SK-N-SH (cell line): ENCODE measurements around the gene FAM180B. TPM values are rescaled to one million over a fixed set of nuclear protein-coding genes. Genes with fewer than 3 reads are reported as not detected.

Experiments
- CTCF ChIA-PET: fragments of 300-600, 350-600 bp; formaldehyde crosslinking; extraction: SDS; loops from one replicate; lab custom pipeline; 2021; lab: Yijun Ruan, JAX
- POLR2A ChIA-PET: fragments of 350-600 bp; sonication (Branson Sonifier 250); formaldehyde crosslinking; extraction: SDS; loops from one replicate; lab custom pipeline; 2020; ENCODE audit warnings: antibody characterized with exemption, inconsistent platforms; lab: Yijun Ruan, JAX
- DNase-seq: peaks from one replicate; pipeline ENCODE4 v3.0.0; 2012
- H2AFZ ChIP-seq: fragments of 200-600 bp; sonication (generic); 2 replicates; pipeline ENCODE4 v1.8.1; 2016; ENCODE audit warnings: antibody characterized with exemption, mild to moderate bottlenecking, low read depth
- H3F3A ChIP-seq: fragments of 200-600 bp; sonication (generic); replicated peaks from 2 replicates; pipeline ENCODE3; 2016; ENCODE audit warnings: antibody characterized with exemption, mild to moderate bottlenecking; ENCODE audit not compliant: insufficient read depth
- H3K27ac ChIP-seq, 2 experiments: fragments of 200-500 bp in 1 of 2; fragments of 200-600 bp in 1 of 2; sonication (Bioruptor generic) in 1 of 2; sonication (generic), shearing (Covaris generic) in 1 of 2; 2 replicates each; pipeline versions ENCODE4 v1.5.1 to v1.6.1; 2014 to 2016; ENCODE audit warnings: low read depth in 2 of 2, inconsistent platforms in 1 of 2, low read length in 1 of 2, mild to moderate bottlenecking in 1 of 2, mixed read lengths in 1 of 2
- H3K27me3 ChIP-seq: fragments of 200-600 bp; sonication (generic), shearing (Covaris generic); 2 replicates; pipeline ENCODE4 v1.6.1; 2016; ENCODE audit warnings: mixed run types; ENCODE audit not compliant: insufficient read depth
- H3K36me3 ChIP-seq, 2 experiments: fragments of 200-500 bp in 1 of 2; fragments of 200-600 bp in 1 of 2; sonication (Bioruptor generic) in 1 of 2; sonication (generic) in 1 of 2; replicated peaks in 1 of 2; 2 replicates each; pipeline versions ENCODE3 to v1.5.1; 2014 to 2016; ENCODE audit warnings: low read length in 1 of 2, mild to moderate bottlenecking in 1 of 2; ENCODE audit not compliant: insufficient read depth in 2 of 2, control insufficient read depth in 1 of 2
- H3K4me1 ChIP-seq, 2 experiments: fragments of 200-500 bp in 1 of 2; fragments of 200-600 bp in 1 of 2; sonication (Bioruptor generic) in 1 of 2; sonication (generic), shearing (Covaris generic) in 1 of 2; 2 replicates each; pipeline versions ENCODE4 v1.5.1 to v1.6.1; 2014 to 2016; ENCODE audit warnings: low read depth in 1 of 2, low read length in 1 of 2, mixed run types in 1 of 2; ENCODE audit not compliant: insufficient read depth in 2 of 2, control insufficient read depth in 1 of 2
- H3K4me2 ChIP-seq: fragments of 200-600 bp; sonication (generic), shearing (Covaris generic); 2 replicates; pipeline ENCODE4 v1.6.1; 2017; ENCODE audit warnings: mixed run types
- H3K4me3 ChIP-seq, 2 experiments: fragments of 200-500 bp in 1 of 2; fragments of 200-600 bp in 1 of 2; sonication (Bioruptor generic) in 1 of 2; sonication (generic), shearing (Covaris generic) in 1 of 2; 2 replicates each; pipeline versions ENCODE4 v1.5.1 to v1.8.1; 2014 to 2016; ENCODE audit warnings: low read depth in 2 of 2, inconsistent platforms in 1 of 2, low read length in 1 of 2, mild to moderate bottlenecking in 1 of 2, mixed read lengths in 1 of 2, moderate library complexity in 1 of 2
- H3K79me2 ChIP-seq: fragments of 200-600 bp; sonication (generic); 2 replicates; pipeline ENCODE4 v1.8.1; 2017; ENCODE audit warnings: mild to moderate bottlenecking; ENCODE audit not compliant: insufficient read depth
- H3K9ac ChIP-seq: fragments of 200-600 bp; sonication (generic); 2 replicates; pipeline ENCODE4 v1.6.1; 2017; ENCODE audit warnings: mixed run types
- H3K9me2 ChIP-seq: fragments of 200-600 bp; sonication (generic); 2 replicates; pipeline ENCODE4 v1.6.1; 2017; ENCODE audit warnings: mixed run types
- H3K9me3 ChIP-seq: fragments of 200-600 bp; sonication (generic); 2 replicates; pipeline ENCODE4 v1.6.1; 2017; ENCODE audit warnings: mixed run types, mild to moderate bottlenecking, moderate library complexity
- H4K20me1 ChIP-seq: fragments of 200-600 bp; sonication (generic); 2 replicates; pipeline ENCODE4 v1.6.1; 2017; ENCODE audit warnings: mild to moderate bottlenecking, mixed run types; ENCODE audit not compliant: insufficient read depth
- CHD2 ChIP-seq: fragments of 150-350 bp; IDR thresholded peaks from 2 replicates; pipeline ENCODE4 v1.6.1; 2018; ENCODE audit warnings: low read length; ENCODE audit not compliant: partially characterized antibody
- CTCF ChIP-seq: fragments of 200-600 bp; sonication (generic); IDR thresholded peaks from 2 replicates; pipeline ENCODE4 v1.6.1; 2017; ENCODE audit warnings: antibody characterized with exemption, mild to moderate bottlenecking, moderate library complexity
- EP300 ChIP-seq, 2 experiments: IDR thresholded peaks; 2 replicates each; pipeline versions ENCODE4 v1.4.0 to v1.6.1; 2012; ENCODE audit warnings: borderline replicate concordance in 1 of 2, low read depth in 1 of 2, low read length in 1 of 2
- FOXJ3 ChIP-seq: sonication (generic); formaldehyde crosslinking; IDR thresholded peaks from 2 replicates; pipeline ENCODE4 v1.5.1; 2020; ENCODE audit warnings: mild to moderate bottlenecking, missing genetic modification reagents
- GABPA ChIP-seq: IDR thresholded peaks from 2 replicates; pipeline ENCODE4 v1.4.0; 2012; ENCODE audit warnings: low read depth, mild to moderate bottlenecking
- GATA2 ChIP-seq: sonication (generic); formaldehyde crosslinking; IDR thresholded peaks from 2 replicates; pipeline ENCODE4 v1.5.0; 2020; ENCODE audit warnings: mild to moderate bottlenecking, missing genetic modification reagents
- MAX ChIP-seq: IDR thresholded peaks from 2 replicates; pipeline ENCODE4 v1.4.0; 2012; ENCODE audit warnings: low read depth
- MEF2A ChIP-seq: IDR thresholded peaks from 2 replicates; pipeline ENCODE4 v1.4.0; 2012; ENCODE audit warnings: low read depth, borderline replicate concordance
- MXI1 ChIP-seq: IDR thresholded peaks from 2 replicates; pipeline ENCODE4 v1.6.1; 2012; ENCODE audit warnings: mild to moderate bottlenecking, low read depth, low read length, improper control_type of control experiment
- NFIC ChIP-seq: IDR thresholded peaks from 2 replicates; pipeline ENCODE4 v1.4.0; 2012; ENCODE audit warnings: borderline replicate concordance
- RXRA ChIP-seq: IDR thresholded peaks from 2 replicates; pipeline ENCODE4 v1.4.0; 2012; ENCODE audit warnings: low read depth, mild to moderate bottlenecking, borderline replicate concordance
- SIN3A ChIP-seq: IDR thresholded peaks from 2 replicates; pipeline ENCODE4 v1.6.1; 2012; ENCODE audit warnings: low read depth, mild to moderate bottlenecking, low read length, moderate library complexity, borderline replicate concordance
- SMC3 ChIP-seq: IDR thresholded peaks from 2 replicates; pipeline ENCODE4 v1.6.1; 2012; ENCODE audit warnings: low read depth, low read length, improper control_type of control experiment
- TAF1 ChIP-seq: IDR thresholded peaks from 2 replicates; pipeline ENCODE4 v1.6.1; 2012; ENCODE audit warnings: low read depth, mild to moderate bottlenecking, low read length, moderate library complexity, borderline replicate concordance
- TCF12 ChIP-seq: IDR thresholded peaks from 2 replicates; pipeline ENCODE4 v1.4.0; 2012
- USF2 ChIP-seq: fragments of 150-350 bp; IDR thresholded peaks from 2 replicates; pipeline ENCODE4 v1.6.1; 2017; ENCODE audit warnings: antibody characterized with exemption, low read length, low read depth, borderline replicate concordance
- YY1 ChIP-seq: IDR thresholded peaks from 2 replicates; pipeline ENCODE4 v1.4.0; 2012; ENCODE audit warnings: low read depth, mild to moderate bottlenecking
- ZBTB33 ChIP-seq: IDR thresholded peaks from 2 replicates; pipeline ENCODE4 v1.4.0; 2012; ENCODE audit warnings: low read depth, borderline replicate concordance
- WGBS: methylation state at CpG from one replicate; pipeline ENCODE4 v1.1.6; 2017; ENCODE audit warnings: low lambda C conversion rate; 5-methylcytosine and 5-hydroxymethylcytosine counted together
- polyA plus RNA-seq, 3 experiments: library from polyadenylated mRNA; depleted of rRNA; stranded (reverse); fragments of >200 nt; gene quantifications; 2 replicates each; pipeline ENCODE4 v1.2.3, GENCODE V29; 2012
- TF ChIP-seq, protein P1 (sequence below): IDR thresholded peaks from 2 replicates; pipeline ENCODE4 v1.4.0; 2012; ENCODE audit warnings: low read depth, borderline replicate concordance
- TF ChIP-seq, protein P2 (sequence below): fragments of 150-350 bp; IDR thresholded peaks from 2 replicates; pipeline ENCODE4 v1.6.1; 2016; ENCODE audit warnings: mild to moderate bottlenecking, low read depth, low read length

Gene FAM180B
- polyA plus RNA-seq, 1 of the 3 experiments (the other 2 are of a cell fraction), result not detected

- TF ChIP-seq, protein P1, sequence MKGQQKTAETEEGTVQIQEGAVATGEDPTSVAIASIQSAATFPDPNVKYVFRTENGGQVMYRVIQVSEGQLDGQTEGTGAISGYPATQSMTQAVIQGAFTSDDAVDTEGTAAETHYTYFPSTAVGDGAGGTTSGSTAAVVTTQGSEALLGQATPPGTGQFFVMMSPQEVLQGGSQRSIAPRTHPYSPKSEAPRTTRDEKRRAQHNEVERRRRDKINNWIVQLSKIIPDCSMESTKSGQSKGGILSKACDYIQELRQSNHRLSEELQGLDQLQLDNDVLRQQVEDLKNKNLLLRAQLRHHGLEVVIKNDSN, result no peak
- no peak for TF ChIP-seq USF2
- TF ChIP-seq SIN3A, result no peak
- no peak for TF ChIP-seq ZBTB33
- TF ChIP-seq SMC3, result no peak
- no peak for TF ChIP-seq NFIC
- TF ChIP-seq MEF2A, result no peak
- TF ChIP-seq GABPA, result no peak
- no peak for TF ChIP-seq MXI1
- no peak for TF ChIP-seq MAX
- no peak for TF ChIP-seq EP300 (IDR thresholded peaks at IDR 0.05; ENCODE audit: borderline replicate concordance in 1 of 2, low read depth in 1 of 2, low read length in 1 of 2)
Measured at GRCh38 chr11:47592251-47592650, 5.8 kb downstream of the FAM180B start (continued).

GRCh38 chr11:47592970-47593369 lies 6.5 kb downstream of the FAM180B start:
- POLR2A ChIA-PET, result no interaction called here
- no peak overlapping the region for H3K27ac ChIP-seq
- no peaks in the 10 kb centered on the region for H3K9me3 ChIP-seq
- no peaks in the 10 kb centered on the region for H3K36me3 ChIP-seq
- TF ChIP-seq MEF2A (no peak), TCF12 (no peak), CTCF (no peak), SMC3 (no peak), CHD2 (no peak), FOXJ3 (CRISPR knock-in tag) (no peak), RXRA (no peak), ZBTB33 (no peak), YY1 (no peak), TAF1 (no peak), GATA2 (no peak)
- TF ChIP-seq, protein P2, sequence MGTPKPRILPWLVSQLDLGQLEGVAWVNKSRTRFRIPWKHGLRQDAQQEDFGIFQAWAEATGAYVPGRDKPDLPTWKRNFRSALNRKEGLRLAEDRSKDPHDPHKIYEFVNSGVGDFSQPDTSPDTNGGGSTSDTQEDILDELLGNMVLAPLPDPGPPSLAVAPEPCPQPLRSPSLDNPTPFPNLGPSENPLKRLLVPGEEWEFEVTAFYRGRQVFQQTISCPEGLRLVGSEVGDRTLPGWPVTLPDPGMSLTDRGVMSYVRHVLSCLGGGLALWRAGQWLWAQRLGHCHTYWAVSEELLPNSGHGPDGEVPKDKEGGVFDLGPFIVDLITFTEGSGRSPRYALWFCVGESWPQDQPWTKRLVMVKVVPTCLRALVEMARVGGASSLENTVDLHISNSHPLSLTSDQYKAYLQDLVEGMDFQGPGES, result no peak
- no peaks in the 10 kb centered on the region for H3K79me2 ChIP-seq
- H3K27me3 ChIP-seq, result peaks cover 13% of the 10 kb centered on the region; the same call in 1 of the 2 replicates
- WGBS, result 64% methylated on average over 2 of the region's 2 CpGs
- H3K4me1 ChIP-seq, result peaks cover 0 to 9% of the 10 kb centered on the region in 2 experiments; a peak in 1 of 4 replicates
- no peaks in the 10 kb centered on the region for H4K20me1 ChIP-seq
- H3K4me3 ChIP-seq, result no peak overlapping the region
- DNase-seq, result no peak
- CTCF ChIA-PET, result interaction anchor here (0.9 kb wide), 1 partner anchor 41 kb away, joined by 3 read pairs; no protein-coding TSS in a partner anchor
- no peak overlapping the region for H3K9ac ChIP-seq
- H3K9me2 ChIP-seq, result no peaks in the 10 kb centered on the region
- H3K4me2 ChIP-seq, result no peak overlapping the region
- no peak overlapping the region for H2AFZ ChIP-seq
- no peaks in the 10 kb centered on the region for H3F3A ChIP-seq
